Sciatic nerve (tissue), 2 donors: ENCODE measurements around the gene DAPK1. TPM values are rescaled to one million over a fixed set of nuclear protein-coding genes. Genes with fewer than 3 reads are reported as not detected.
"Not testable (repeated sequence)": the region's sequence is repeated elsewhere in the genome, so short reads cannot be mapped to it uniquely, and the experiment has no call there.

ENCODE experiments used
- ATAC-seq: fragments of 200-7000 bp; cut with Tn5 transposase; one replicate; pipeline ENCODE4 v1.9.1; 2020; ENCODE audit warnings: mild to moderate bottlenecking, moderate library complexity
- DNase-seq: peaks from one replicate; pipeline ENCODE4 v3.0.0-alpha.2; 2020; ENCODE audit warnings: low spot score
- intact Hi-C: fragments of 100-400 bp; cut with DNase I; formaldehyde crosslinking; loops from one replicate; pipeline ENCODE4 v1.14.2; 2022
- total RNA-seq: library from RNA; stranded (reverse); fragmentation: NEBNext Ultra II Directional; extraction: Animal tissue kit (Norgen Biotek cat#: 25700); gene quantifications from one replicate; pipeline ENCODE4 v1.2.1, GENCODE V29; 2021
- donor health status: DM: no; HTN: no; CAD: no.
- donor health status: DM: no; HTN: no; CAD: no.

DAPK1 gene
- total RNA-seq, 1 donor from 2014 or later = 71.1 TPM

DNA sequence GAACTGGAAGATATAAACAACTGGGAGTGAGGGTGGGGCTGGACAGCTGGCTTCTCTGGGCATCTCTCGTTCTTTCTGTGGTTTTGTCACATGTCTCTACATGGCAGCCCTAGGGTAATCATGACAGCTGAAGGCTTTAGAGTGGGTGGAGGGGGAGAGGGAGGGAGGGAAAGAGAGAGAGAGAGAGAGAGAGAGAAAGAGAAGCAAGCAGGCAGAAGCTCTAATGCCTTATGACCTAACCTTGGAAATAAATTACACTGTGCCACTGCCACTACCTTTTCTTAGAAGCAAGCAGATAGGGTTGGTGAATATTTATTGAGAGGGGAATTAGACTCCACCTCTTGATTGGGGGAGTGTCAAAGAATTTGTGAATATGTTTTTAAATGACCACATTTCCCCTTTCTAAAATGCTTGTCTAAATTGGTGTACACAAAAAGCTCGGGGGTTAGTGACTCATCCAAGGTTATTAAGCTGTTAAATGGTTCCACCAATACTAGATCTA, 2.6 kb upstream of the DAPK1 start:
- ATAC-seq (peak; percentile 44), DNase-seq (no peak)
- intact Hi-C loops = no loop called here

DNA sequence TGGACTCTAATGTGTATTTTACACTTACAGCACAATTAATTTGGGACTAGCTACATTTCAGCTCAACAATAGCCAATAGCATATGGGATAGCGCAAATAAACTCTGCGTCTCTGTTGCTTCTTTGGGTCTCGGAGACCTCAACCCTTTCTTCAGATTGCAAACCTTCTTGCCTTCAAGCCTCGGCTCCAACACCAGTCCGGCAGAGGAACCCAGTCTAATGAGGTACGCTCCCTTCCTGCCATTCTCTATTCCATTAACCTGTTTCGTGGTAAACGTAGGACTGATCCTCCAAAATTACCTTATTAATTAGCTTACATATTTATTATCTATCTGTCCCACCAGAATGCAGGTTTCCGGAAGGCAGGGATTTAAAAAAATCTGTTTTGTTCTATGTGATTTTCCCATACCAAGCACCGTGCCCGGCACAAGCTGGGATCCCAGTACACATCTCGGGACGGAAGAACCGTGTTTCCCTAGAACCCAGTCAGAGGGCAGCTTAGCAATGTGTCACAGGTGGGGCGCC, 525 bp upstream of the DAPK1 start:
- no peak for ATAC-seq
- intact Hi-C loops = no loop called here
- DNase-seq = no peak

GRCh38 chr9:87498046-87498810, 561 bp downstream of the DAPK1 start:
- ATAC-seq (peak; percentile 64), DNase-seq (peak; percentile 65)
- intact Hi-C loops = no loop called here

DNA sequence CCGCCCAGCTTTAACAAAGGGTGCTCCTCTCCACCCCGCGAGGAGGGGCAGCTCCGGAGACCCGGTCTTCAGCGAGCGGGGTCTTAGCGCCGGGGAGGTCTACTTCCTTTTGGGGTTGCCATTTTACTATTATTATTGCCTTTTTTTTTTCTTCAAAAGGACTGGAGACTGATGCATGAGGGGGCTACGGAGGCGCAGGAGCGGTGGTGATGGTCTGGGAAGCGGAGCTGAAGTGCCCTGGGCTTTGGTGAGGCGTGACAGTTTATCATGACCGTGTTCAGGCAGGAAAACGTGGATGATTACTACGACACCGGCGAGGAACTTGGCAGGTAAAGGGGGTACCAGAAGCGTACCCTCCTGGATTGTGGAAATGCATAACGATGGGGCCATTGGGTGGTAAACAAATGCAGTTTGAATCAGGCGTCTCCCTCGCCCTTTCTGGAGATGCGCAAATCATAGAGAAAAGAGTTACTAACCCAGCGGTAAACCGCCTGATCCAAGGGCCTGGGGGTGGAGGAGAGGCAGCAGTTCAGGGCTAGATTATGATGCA, 1.2 kb downstream of the DAPK1 start:
- DNase-seq (no peak), ATAC-seq (no peak)
- intact Hi-C loops = no loop called here

- DNase-seq = no peak
- ATAC-seq = no peak
- intact Hi-C loops = no loop called here
These were observed 1.9 kb downstream of the DAPK1 start for GRCh38 chr9:87499424-87500017.

DNA sequence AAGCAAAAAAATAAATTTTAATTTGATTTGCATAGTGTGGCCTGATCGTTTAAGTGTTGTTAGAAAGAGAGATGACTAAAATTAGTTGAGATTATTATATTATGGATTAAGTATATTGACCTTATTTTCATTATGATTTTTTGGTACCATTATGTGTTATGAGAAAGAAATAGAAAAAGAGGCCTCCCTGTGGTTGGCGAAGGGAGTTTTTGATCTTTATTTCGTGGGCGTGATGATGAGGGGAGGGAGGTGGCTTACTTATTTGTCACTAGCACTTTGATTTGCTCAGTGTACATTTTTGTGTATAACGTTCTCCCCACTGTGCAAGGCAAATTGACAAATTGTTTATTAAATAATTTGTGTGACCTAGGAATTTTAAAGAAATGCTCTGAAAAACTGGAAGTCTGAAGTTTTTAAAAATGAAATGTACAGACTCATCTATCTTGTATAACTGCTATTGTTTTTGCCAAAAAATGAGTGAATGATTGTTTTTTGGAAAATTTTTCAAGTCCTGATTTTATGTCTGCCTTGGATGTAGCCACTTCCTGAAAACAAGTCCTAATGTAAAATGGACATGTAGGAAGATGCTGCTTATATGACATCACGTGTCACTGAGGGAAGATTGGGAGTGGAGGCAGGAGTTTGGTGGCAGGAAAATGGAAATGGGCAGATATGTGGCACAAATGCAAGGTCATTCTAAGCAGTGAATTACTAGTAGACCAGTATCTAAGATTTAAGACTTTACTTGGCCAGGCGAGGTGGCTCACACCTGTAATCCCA, 3.0 kb downstream of the DAPK1 start:
- intact Hi-C loops = no loop called here
- no peak for ATAC-seq

GRCh38 chr9:87501271-87501656, 3.6 kb downstream of the DAPK1 start:
- intact Hi-C loops, DNase-seq, ATAC-seq: not testable (repeated sequence)

More for the DNA sequence above, 3.0 kb downstream of the DAPK1 start:
- DNase-seq = no peak

DNA sequence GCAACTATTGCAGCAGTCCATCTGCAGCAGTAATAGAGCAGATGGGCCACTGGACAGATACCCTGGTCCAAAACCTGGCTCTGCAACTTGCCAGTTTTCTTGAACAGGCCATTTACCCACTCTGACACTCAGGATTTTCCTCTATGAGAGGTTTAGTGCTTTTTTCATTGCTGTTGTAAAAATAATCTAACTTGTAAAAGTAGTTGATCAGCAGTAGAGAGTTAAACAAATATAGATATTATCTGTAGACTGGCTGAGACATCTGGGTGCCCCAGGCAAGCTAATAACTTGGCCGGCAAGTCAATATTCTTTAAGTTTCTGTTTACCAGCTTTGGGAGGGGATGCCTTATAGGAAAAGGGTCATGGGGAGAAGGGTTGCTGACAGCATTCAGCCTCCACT, 4.1 kb downstream of the DAPK1 start:
- ATAC-seq = no peak
- intact Hi-C loops = no loop called here
- no peak for DNase-seq

DNA sequence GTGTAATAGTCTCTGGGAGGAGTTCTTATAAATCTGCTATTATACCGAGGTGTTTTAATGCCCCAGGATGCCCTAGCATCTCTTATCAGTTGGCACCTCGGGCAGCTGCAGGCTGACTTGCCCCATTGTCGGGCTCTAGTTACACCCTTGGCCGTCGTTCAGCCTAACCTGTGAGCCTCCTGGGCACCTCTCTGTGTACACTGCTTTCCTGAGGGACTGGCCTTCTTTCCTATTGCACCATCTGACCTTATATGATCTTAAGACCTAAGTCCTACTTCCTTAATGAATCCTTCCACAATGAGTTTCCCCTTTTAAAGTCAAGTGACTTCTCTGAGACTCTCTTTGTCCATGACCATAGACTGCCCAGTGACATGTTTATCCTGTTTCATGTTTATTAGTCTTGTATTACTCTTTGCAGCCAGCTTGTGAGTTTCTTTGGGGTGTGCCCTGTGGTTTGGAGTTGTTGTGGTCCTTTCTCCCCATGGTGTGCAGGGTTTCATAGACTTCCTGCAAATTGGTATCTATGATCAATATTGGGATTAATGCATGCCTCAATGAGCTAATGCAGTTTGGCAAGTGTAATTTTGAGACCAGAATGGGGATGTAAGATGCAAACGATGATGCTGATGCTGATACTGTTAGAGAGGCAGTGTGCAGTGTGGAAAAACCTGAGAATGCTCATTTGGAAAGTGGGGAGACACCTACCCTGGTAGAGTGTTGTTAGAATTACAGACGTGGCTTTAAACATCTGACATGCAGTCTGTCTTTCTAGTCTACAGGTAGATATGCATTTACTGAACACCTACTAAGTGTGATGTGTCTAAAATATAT, 4.9 kb downstream of the DAPK1 start:
- intact Hi-C loops = no loop called here
- ATAC-seq (peak; percentile 31), DNase-seq (no peak)

- ATAC-seq (no peak), DNase-seq (no peak)
- intact Hi-C loops = no loop called here
These were observed 5.8 kb downstream of the DAPK1 start for GRCh38 chr9:87503430-87503829.

DNA sequence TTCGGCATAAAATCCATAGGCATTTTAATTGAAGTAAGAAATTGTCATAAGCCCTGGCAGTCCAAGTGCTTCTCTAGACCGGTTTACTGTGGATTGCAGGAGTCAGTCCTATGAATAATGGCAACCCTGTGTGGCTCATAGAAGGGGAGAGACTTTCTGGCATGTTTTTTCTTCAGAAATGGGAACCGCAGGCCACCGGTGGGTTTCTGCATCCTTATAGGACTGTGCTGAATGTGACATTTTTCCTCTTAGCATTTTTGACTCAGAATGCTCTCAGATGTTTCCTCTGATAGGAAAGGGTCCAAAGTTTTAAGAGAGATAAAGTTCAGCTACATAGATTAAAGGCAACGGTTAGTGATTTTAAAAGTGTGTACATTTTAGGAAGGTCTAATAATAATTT, 6.3 kb downstream of the DAPK1 start:
- no peak for DNase-seq
- intact Hi-C loops = no loop called here
- no peak for ATAC-seq

DNA sequence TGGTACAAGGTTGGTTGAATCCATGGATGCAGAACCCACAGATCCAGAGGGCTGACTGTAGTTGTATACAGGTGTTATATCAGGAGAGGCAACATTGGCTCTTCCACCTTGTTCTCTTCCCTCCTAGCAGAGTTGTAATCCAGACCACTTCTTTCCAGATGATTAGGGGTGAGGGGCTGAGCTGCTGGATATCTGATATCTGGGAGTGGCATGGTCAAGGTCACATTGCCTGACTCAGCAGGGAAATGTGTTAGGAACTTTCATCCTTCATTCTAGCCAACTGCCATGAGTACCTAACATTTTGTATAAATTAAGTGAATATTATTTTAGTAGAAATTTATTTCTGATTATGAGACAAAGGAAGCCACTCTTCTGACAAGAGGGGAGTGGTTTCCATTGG, 7.3 kb downstream of the DAPK1 start:
- ATAC-seq (no peak), DNase-seq (no peak)
- intact Hi-C loops = no loop called here

GRCh38 chr9:87505869-87506678, 8.4 kb downstream of the DAPK1 start:
- intact Hi-C loops = no loop called here
- ATAC-seq = no peak
- DNase-seq = no peak

- ATAC-seq (no peak), DNase-seq (no peak)
- intact Hi-C loops = no loop called here
These were observed 9.9 kb downstream of the DAPK1 start for GRCh38 chr9:87507576-87507975.

- no peak for DNase-seq
- intact Hi-C loops = no loop called here
- ATAC-seq = no peak
These were observed 12.6 kb downstream of the DAPK1 start for GRCh38 chr9:87510252-87510683.

DNA sequence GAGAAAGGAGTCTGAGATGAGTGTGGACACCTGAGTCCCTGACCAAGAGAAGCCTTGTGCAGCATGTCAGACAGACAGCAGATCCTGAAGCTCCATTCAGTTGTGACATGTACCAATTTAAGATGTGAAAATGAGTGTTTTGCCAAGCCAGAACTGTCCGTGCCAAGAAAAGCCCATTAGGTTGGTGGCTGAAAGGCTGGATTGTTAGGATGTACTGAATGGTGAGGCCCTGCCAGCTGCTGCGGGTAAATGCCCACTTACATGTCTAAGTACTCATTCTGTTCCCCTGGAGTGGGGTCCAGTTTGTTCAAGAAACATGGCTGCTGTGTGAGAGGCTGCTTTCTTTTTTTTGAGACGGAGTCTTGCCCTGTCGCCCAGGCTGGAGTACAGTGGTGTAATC, 14.6 kb downstream of the DAPK1 start:
- intact Hi-C loops = no loop called here
- no peak for ATAC-seq
- DNase-seq = no peak

GRCh38 chr9:87513161-87513560, 15.5 kb downstream of the DAPK1 start:
- intact Hi-C loops = no loop called here
- no peak for DNase-seq
- ATAC-seq = no peak
